GM12878 (cell line): ENCODE measurements around the gene C16orf96. TPM values are rescaled to one million over a fixed set of nuclear protein-coding genes. Genes with fewer than 3 reads are reported as not detected.

ENCODE experiments used
- ATAC-seq: fragments of 200-7000 bp; cut with Tn5 transposase; 3 replicates; pipeline ENCODE4 v1.9.1; 2020; ENCODE audit warnings: mild to moderate bottlenecking, moderate library complexity
- BruUV-seq: library from RNA; stranded (reverse); fragments of 400-500 nt; replicated peaks from 2 replicates; lab custom pipeline; 2021; lab: Mats Ljungman, UMichigan
- CTCF ChIA-PET: fragments of 300-600 bp; sonication (Branson Sonifier 250); formaldehyde crosslinking; extraction: SDS; loops from one replicate; lab custom pipeline; 2021; ENCODE audit warnings: inconsistent platforms; lab: Yijun Ruan, JAX
- POLR2A ChIA-PET: fragments of 350-600 bp; formaldehyde crosslinking; extraction: SDS; loops from one replicate; lab custom pipeline; 2021; ENCODE audit warnings: inconsistent platforms; lab: Charles Lee
- RAD21 ChIA-PET: fragments of 300-600 bp; sonication (Branson Sonifier 250); formaldehyde crosslinking; loops from one replicate; lab custom pipeline; 2023; ENCODE audit warnings: antibody characterized with exemption; ENCODE audit not compliant: unreplicated experiment; lab: Charles Lee
- SMC1A ChIA-PET: fragments of 300-600 bp; sonication (Branson Sonifier 250); formaldehyde crosslinking; loops from one replicate; lab custom pipeline; 2023; ENCODE audit not compliant: unreplicated experiment, uncharacterized antibody; lab: Charles Lee
- DNase-seq: peaks from one replicate; pipeline ENCODE4 v3.0.0-alpha.2; 2011; ENCODE audit warnings: low read depth, low spot score
- FAIRE-seq: peaks from 3 replicates; lab custom pipeline; 2011; peaks lifted over from hg19 to GRCh38; lab: Jason Lieb, UNC
- H2AFZ ChIP-seq: 2 replicates; pipeline ENCODE4 v1.6.0; 2011; ENCODE audit warnings: low read depth, low read length, control low read depth; ENCODE audit not compliant: control insufficient read depth
- H3K27ac ChIP-seq: 2 replicates; pipeline ENCODE4 v1.5.1; 2011; ENCODE audit warnings: control low read depth; ENCODE audit not compliant: control insufficient read depth, insufficient read depth
- H3K27me3 ChIP-seq, 2 experiments: replicated peaks in 1 of 2; 2 replicates each; pipeline versions ENCODE4 v1.6.0 to v1.6.1; 2011; ENCODE audit warnings: low read length in 1 of 2; ENCODE audit not compliant: control insufficient read depth in 2 of 2, insufficient read depth in 2 of 2
- H3K36me3 ChIP-seq, 2 experiments: 2 replicates each; pipeline ENCODE4 v1.5.1; 2011; ENCODE audit warnings: low read length in 1 of 2; ENCODE audit not compliant: control insufficient read depth in 2 of 2, insufficient read depth in 2 of 2
- H3K4me1 ChIP-seq: 2 replicates; pipeline ENCODE4 v1.6.1; 2011; ENCODE audit warnings: mild to moderate bottlenecking, low read length, moderate library complexity, mixed read lengths; ENCODE audit not compliant: control insufficient read depth, insufficient read depth
- H3K4me2 ChIP-seq: 2 replicates; pipeline ENCODE4 v1.6.0; 2011; ENCODE audit warnings: control low read depth; ENCODE audit not compliant: control insufficient read depth, insufficient read depth
- H3K4me3 ChIP-seq: fragments of 200-600 bp; sonication (generic); 2 replicates; pipeline ENCODE4 v1.5.1; 2016
- H3K79me2 ChIP-seq: 2 replicates; pipeline ENCODE4 v1.6.0; 2011; ENCODE audit warnings: low read length; ENCODE audit not compliant: control insufficient read depth, insufficient read depth
- H3K9ac ChIP-seq: 2 replicates; pipeline ENCODE4 v1.8.0; 2011; ENCODE audit warnings: low read length, control low read depth, mixed read lengths; ENCODE audit not compliant: control insufficient read depth, insufficient read depth
- H3K9me3 ChIP-seq: replicated peaks from 3 replicates; pipeline ENCODE4 v1.5.1; 2011; ENCODE audit warnings: mild to moderate bottlenecking, low read length; ENCODE audit not compliant: control insufficient read depth, insufficient read depth
- H4K20me1 ChIP-seq: 2 replicates; pipeline ENCODE4 v1.6.0; 2011; ENCODE audit not compliant: control insufficient read depth, insufficient read depth
- BCLAF1 ChIP-seq: fragments of 450-650 bp; IDR thresholded peaks from 2 replicates; pipeline ENCODE4 v1.6.1; 2017; ENCODE audit warnings: antibody characterized with exemption, mild to moderate bottlenecking, moderate library complexity
- CBFB ChIP-seq: IDR thresholded peaks from 2 replicates; pipeline ENCODE4 v1.6.1; 2016; ENCODE audit warnings: antibody characterized with exemption, low read depth
- CHD2 ChIP-seq: IDR thresholded peaks from 2 replicates; pipeline ENCODE4 v1.6.1; 2011; ENCODE audit warnings: low read depth, low read length, improper control_type of control experiment, borderline replicate concordance
- DPF2 ChIP-seq: fragments of 450-650 bp; IDR thresholded peaks from 2 replicates; pipeline ENCODE4 v1.6.1; 2017; ENCODE audit warnings: mild to moderate bottlenecking
- EED ChIP-seq: sonication (generic); IDR thresholded peaks from 2 replicates; pipeline ENCODE4 v1.6.1; 2016; ENCODE audit warnings: antibody characterized with exemption, low read depth
- ETV6 ChIP-seq, 2 experiments: fragments of 450-650 bp in 1 of 2; IDR thresholded peaks in 1 of 2; conservative IDR thresholded peaks in 1 of 2; 2 replicates each; pipeline ENCODE4 v1.6.1; 2014; ENCODE audit warnings: antibody characterized with exemption in 1 of 2, borderline replicate concordance in 1 of 2, low read depth in 1 of 2, mild to moderate bottlenecking in 1 of 2, moderate library complexity in 1 of 2
- HCFC1 ChIP-seq: fragments of 150-350 bp; IDR thresholded peaks from 2 replicates; pipeline ENCODE4 v1.6.1; 2014; ENCODE audit warnings: low read length
- HDAC6 ChIP-seq: fragments of 200-600 bp; sonication (generic); IDR thresholded peaks from one replicate; pipeline ENCODE4 v1.8.0; 2017; ENCODE audit warnings: antibody characterized with exemption; ENCODE audit not compliant: unreplicated experiment
- MTA2 ChIP-seq: fragments of 450-650 bp; IDR thresholded peaks from 2 replicates; pipeline ENCODE4 v1.6.1; 2016; ENCODE audit warnings: low read depth, mild to moderate bottlenecking, moderate library complexity
- NFIC ChIP-seq: IDR thresholded peaks from 2 replicates; pipeline ENCODE4 v1.6.1; 2012; ENCODE audit warnings: low read depth, mild to moderate bottlenecking, inconsistent platforms, low read length, moderate library complexity
- NR2C1 ChIP-seq: fragments of 450-650 bp; IDR thresholded peaks from 2 replicates; pipeline ENCODE4 v1.6.1; 2017; ENCODE audit warnings: antibody characterized with exemption, mild to moderate bottlenecking, moderate library complexity
- RAD51 ChIP-seq: fragments of 450-650 bp; IDR thresholded peaks from 2 replicates; pipeline ENCODE4 v1.6.1; 2016; ENCODE audit warnings: moderate library complexity, mild to moderate bottlenecking, inconsistent platforms
- SKIL ChIP-seq: fragments of 450-650 bp; IDR thresholded peaks from 2 replicates; pipeline ENCODE4 v1.6.1; 2017; ENCODE audit warnings: mild to moderate bottlenecking, low read depth, inconsistent platforms; ENCODE audit not compliant: poor library complexity, severe bottlenecking
- SMARCA5 ChIP-seq: fragments of 450-650 bp; IDR thresholded peaks from 2 replicates; pipeline ENCODE4 v1.6.1; 2017; ENCODE audit warnings: mild to moderate bottlenecking
- SMC3 ChIP-seq: IDR thresholded peaks from 2 replicates; pipeline ENCODE4 v1.6.1; 2011; ENCODE audit warnings: low read length, improper control_type of control experiment, borderline replicate concordance
- STAT3 ChIP-seq: IDR thresholded peaks from 2 replicates; pipeline ENCODE4 v1.6.1; 2011; ENCODE audit warnings: low read depth, low read length, improper control_type of control experiment
- SUZ12 ChIP-seq: fragments of 200-600 bp; sonication (generic); IDR thresholded peaks from one replicate; pipeline ENCODE4 v1.6.1; 2018; ENCODE audit warnings: antibody characterized with exemption, mild to moderate bottlenecking; ENCODE audit not compliant: unreplicated experiment
- TCF7 ChIP-seq: IDR thresholded peaks from 2 replicates; pipeline ENCODE4 v1.6.1; 2014; ENCODE audit warnings: antibody characterized with exemption, borderline replicate concordance
- WGBS: methylation state at CpG from one replicate; pipeline ENCODE4 v1.1.6; 2016; ENCODE audit warnings: low lambda C conversion rate; ENCODE audit not compliant: insufficient replicate concordance, insufficient coverage; ENCODE audit errors: missing lambda C conversion rate; 5-methylcytosine and 5-hydroxymethylcytosine counted together
- in situ Hi-C: fragments of 300-500 bp; cut with MboI; formaldehyde crosslinking; loops from 9 replicates; pipeline ENCODE4 v1.14.3; 2018; ENCODE audit warnings: mixed read lengths
- intact Hi-C: fragments of 100-400 bp; cut with micrococcal nuclease; formaldehyde crosslinking; loops from one replicate; pipeline ENCODE4 v1.14.2; 2022; ENCODE audit not compliant: unreplicated experiment
- polyA plus RNA-seq, 11 experiments: library from polyadenylated mRNA; depleted of rRNA in 4 of 11; unstranded in 6 of 11; stranded (reverse) in 5 of 11; fragments of >200 nt; fragmentation: Nextera tagmentation in 4 of 11; fragmentation: Illumina TruSeq in 1 of 11; extraction: Ambion mirVana in 4 of 11; extraction: Trizol in 1 of 11; gene quantifications; 1 replicate in 1 of 11; 2 replicates in 10 of 11; pipeline versions ENCODE4 v1.2.1 to v1.2.3, GENCODE V29; 2011 to 2016; ENCODE audit warnings: inconsistent platforms in 2 of 11, missing spikeins in 2 of 11, low read depth in 1 of 11
- total RNA-seq, 4 experiments: library from RNA; depleted of rRNA in 3 of 4; stranded (reverse); fragments of >200 nt in 3 of 4; fragmentation: Illumina TruSeq in 1 of 4; extraction: Trizol in 1 of 4; gene quantifications; 2 replicates each; pipeline versions ENCODE4 v1.2.1 to v1.2.3, GENCODE V29; 2013 to 2021

C16orf96 gene
- total and polyA plus RNA-seq, 10 of the 15 experiments (the other 5 are each of a cell fraction or from before 2014, with no cell fraction given): 0.01 to 0.08 (median 0.01) TPM; not detected in 7

DNA sequence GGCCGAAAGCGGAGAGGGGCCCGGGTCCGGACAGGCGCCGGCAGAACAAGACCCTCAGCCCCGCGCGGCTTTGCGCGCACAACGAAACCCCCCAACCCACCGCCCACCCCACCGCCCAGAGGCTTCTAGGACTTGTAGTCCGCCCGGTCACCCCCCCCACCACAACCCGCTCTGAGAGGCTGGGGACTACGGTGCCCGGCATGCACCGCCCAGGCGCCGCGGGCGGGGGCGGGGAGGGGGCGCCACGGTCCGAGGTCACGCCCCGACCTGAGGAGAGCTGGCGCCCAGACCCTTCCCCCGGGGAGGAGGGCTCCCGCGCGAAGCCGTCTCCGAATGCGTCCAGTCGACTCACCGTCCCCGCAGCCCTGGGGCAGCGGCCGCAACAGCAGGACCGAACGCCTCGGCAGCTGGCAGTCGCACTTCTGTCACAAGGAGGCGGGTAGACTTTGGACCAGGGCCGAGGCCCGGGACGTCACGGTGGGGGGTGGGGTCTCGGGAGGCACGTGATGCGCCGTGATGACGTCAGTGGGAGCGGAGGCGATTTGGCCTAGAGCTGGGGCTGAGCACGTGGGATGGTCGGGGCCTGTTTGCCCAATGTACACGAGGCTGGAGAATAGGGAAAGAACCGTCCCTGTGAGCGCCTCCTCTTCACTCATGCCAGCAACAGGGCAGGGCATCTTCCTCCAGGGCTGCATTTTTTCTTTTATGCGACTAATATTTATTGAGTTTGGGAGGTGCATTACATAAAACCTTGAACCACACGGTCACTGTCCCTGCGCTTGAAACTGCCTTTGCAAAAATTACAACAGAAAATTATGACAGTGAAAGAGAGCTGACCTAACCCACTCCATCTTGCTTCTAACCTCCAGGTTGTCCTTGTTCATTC, 17.5 kb upstream of the C16orf96 start, which contains the start of gene CDIP1:
TSS of gene CDIP1 (minus strand) at position 424 of the 886 bp plus-strand sequence. CDS start 24,643 bp downstream, outside the sequence.
- ATAC-seq: peak; percentile 92
- peak within 1 kb of the TSS; percentile 91 for H2AFZ ChIP-seq
- in situ Hi-C loops (loop anchor here (10.0 kb wide), 1 partner anchor 56 kb away; no protein-coding TSS in a partner anchor), intact Hi-C loops (no loop called here)
- no peaks in the 10 kb centered on the region for H4K20me1 ChIP-seq
- H3K4me1 ChIP-seq: peaks cover 11% of the 10 kb centered on the region
- peak; percentile 82 for DNase-seq
- H3K9ac ChIP-seq: peak within 1 kb of the TSS; percentile 60
- CTCF ChIA-PET: interaction anchor here (1.2 to 2.7 kb wide), 6 partner anchors 10 to 86 kb away, joined by 5 to 8 read pairs (median 7); partner anchors contain the start of gene MGRN1
- WGBS: 25% methylated on average over 40 of the region's 67 CpGs
- no peaks in the 10 kb centered on the region for H3K36me3 ChIP-seq
- H3K4me2 ChIP-seq: peak within 1 kb of the TSS; percentile 36
- no TSS peak for BruUV-seq
- SMC1A ChIA-PET: interaction anchor here (1.0 to 1.7 kb wide), 3 partner anchors 10 to 78 kb away, joined by 3 to 8 read pairs (median 5); no protein-coding TSS in a partner anchor
- peak within 1 kb of the TSS; percentile 13; the same call in 1 of the 2 replicates for H3K27ac ChIP-seq
- POLR2A ChIA-PET: interaction anchor here (0.6 to 1.7 kb wide), 3 partner anchors 14 to 78 kb away, joined by 3 to 9 read pairs (median 4); no protein-coding TSS in a partner anchor
- RAD21 ChIA-PET: interaction anchor here (0.5 to 1.2 kb wide), 5 partner anchors 10 to 81 kb away, joined by 3 to 5 read pairs (median 3); no protein-coding TSS in a partner anchor
- H3K27me3 ChIP-seq: no peaks in the 10 kb centered on the region; a peak in 1 of 4 replicates
- FAIRE-seq: peak; percentile 94
- H3K9me3 ChIP-seq: peaks cover 12% of the 10 kb centered on the region
- H3K79me2 ChIP-seq: peaks cover 18% of the 10 kb centered on the region
- peak within 1 kb of the TSS; percentile 70 for H3K4me3 ChIP-seq
- TF ChIP-seq EED (no peak), STAT3 (no peak), NFIC (no peak), CBFB (no peak; the same call in 1 of the 2 replicates), RAD51 (peak; percentile 98), MTA2 (no peak), NR2C1 (peak; percentile 63), HDAC6 (peak; percentile 40), SMC3 (no peak), SUZ12 (no peak), BCLAF1 (no peak), SMARCA5 (no peak), CHD2 (peak; percentile 36; the same call in 1 of the 2 replicates), ETV6 (conservative IDR thresholded peaks at IDR 0.05 in 1 of 2, IDR thresholded peaks at IDR 0.05 in 1 of 2; ENCODE audit: borderline replicate concordance in 1 of 2, low read depth in 1 of 2) (no peak), SKIL (no peak), HCFC1 (peak; percentile 73), TCF7 (no peak), DPF2 (peak; percentile 67; the same call in 1 of the 2 replicates)
